Measurements from ENCODE around the gene IRAK2.

The IRAK2 gene

GRCh38 chr3:10223676-10224639, 59.2 kb downstream of the IRAK2 start:
- DNase-seq (ENCODE audit: low spot score): no peak

DNA sequence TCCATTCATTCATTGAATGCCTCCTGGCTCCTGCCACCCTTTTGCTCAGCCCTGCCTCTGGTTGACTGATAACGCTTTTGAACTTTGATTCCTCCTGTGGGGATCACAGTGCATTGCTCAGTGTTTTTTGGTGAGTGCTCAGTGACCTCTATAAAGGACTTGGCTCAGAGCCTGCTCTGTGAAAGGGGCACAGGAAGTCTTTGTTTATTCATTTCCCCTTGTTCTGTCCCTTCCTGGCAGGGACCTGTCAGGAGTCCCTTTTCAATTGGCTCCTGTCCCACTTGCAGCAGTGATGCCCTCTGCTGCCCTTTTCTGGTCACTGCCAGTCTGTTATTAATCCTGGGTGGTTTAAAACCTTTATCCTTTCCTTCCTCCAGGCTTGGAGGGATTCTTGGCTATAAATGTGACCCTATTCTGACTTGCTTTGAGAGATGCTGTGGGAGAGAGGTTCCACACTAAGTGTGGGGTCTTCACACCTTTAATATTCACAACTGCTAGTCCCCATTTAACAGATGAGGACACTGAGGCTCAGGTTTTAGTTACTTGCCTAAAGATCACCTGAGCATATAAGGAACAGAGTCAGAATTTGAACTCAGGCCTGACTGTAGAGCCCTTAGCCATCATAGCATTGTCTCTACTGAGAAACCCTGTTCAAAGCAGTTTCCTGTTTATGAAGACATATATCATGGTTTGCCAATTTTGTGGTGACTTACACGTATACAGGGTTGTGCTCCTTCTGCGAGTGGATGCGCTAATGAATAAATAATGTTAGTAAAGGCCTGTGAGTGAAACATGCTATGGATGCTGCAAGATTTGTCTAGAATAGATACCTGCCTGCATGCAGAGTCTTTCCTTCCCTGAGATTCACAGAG, 60.3 kb downstream of the IRAK2 start:
- DNase-seq (ENCODE audit: low spot score): peak; percentile 76

- DNase-seq (ENCODE audit: low spot score): no peak
Measured at GRCh38 chr3:10226293-10226692, 61.6 kb downstream of the IRAK2 start.

DNA sequence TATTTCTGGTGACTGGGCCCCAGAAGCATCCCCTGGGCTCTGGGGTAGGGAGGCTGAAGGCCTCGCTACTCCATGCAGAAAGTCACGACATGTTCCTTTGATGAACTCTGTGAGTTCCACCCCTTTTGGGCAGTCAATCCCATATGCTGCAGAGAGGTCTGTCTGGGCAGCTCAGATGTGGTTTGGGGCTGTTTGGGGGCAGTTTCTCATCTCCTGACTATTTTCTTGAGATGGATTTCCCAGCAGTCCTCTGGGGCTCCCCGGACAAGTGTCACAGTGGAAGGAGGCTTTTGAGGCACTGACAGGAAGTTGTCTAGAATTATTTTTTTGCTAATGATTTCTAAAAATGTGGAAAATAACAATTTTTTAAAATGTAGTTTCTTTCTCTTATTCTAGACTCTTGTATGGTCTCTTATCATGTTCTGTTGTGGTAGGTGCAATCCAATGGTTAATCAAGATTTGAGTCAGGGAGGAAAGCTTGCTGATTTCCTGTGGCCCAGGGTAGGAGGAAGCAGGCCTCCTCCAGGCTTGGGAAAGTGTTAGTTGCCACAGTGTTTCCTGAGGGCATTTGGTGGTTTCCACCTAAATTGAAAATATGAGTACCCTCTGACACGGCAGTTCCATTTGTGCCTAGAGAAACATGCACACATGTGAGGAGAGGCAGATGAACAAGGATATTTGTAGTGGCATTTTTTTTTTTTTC, 63.7 kb downstream of the IRAK2 start:
- no peak for DNase-seq (ENCODE audit: low spot score)

GRCh38 chr3:10229576-10229975, 64.9 kb downstream of the IRAK2 start:
- no peak for DNase-seq (ENCODE audit: low spot score)

GRCh38 chr3:10232137-10232536, 67.4 kb downstream of the IRAK2 start:
- no peak for DNase-seq (ENCODE audit: low spot score)

DNA sequence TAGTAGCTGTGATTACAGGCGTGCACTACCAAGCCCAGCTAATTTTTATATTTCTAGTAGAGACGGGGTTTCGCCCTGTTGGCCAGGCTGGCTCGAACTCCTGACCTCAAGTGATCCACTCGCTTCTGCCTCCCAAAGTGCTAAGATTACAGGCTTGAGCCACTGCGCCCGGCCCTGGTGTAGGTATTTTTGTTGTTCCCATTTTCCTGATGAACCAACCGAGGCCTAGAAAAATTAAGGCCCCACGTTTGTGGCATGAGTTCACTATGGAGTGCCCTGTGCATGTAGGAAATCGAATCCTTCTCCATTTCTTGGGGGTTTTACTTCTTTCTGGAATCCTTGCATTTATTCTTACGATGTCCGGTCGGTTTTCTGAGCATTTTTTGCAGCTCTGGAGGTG, 69.3 kb downstream of the IRAK2 start:
- no peak for DNase-seq (ENCODE audit: low spot score)

DNA sequence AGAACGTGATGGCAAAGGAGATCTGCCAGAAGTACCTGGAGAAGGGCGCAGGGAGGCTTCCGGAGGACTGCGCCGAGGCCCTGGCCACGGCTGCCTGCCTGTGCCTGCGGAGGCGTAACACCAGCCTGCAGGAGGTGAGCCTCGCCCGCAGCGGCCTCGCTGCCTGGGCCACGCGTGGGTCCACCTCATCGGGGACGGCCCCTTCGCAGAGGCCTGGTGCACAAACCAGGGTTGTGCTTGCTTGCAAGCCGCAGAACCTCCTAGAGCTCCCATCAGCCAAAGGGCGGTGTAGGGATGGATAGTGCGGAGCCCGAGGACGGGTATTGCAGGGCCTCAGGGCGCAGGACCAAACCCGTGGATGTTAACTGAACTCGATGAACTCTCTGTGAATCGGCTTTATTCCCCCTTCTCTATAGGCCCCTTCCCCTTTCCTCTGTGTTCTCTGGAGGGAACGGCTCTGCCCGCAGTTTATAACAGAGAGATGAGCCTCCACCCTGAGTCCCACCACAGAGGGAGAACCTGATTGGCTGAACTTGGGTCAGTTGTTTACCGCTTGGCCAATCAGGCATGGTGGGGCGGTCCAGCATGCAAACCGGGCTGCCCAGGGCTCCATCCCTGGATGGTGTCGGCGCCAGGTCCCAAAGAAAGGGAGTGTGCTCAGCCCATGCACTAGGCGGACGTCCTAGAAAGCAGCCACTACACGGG, 70.0 kb downstream of the IRAK2 start:
- DNase-seq (ENCODE audit: low spot score): peak; percentile 62

DNA sequence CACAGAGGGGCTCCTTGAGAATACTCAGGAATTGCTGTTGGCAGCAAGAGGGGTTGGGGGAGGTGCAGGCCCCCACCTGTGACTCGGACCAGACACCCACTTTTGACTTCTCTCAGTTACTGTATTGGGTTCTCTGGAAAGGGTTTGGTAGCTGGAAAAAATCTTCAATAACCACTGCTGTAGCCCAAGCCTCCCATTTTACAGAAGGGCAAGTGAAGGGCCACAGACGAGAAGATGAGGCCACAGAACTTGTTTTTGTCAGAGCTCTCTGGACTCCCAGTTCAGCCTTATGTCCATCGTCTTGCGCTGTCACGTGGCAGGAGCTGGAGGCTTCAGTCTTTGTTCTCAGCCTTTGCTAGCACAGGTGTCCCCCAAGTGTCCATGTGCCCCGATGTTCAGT, 70.8 kb downstream of the IRAK2 start:
- no peak for DNase-seq (ENCODE audit: low spot score)

DNA sequence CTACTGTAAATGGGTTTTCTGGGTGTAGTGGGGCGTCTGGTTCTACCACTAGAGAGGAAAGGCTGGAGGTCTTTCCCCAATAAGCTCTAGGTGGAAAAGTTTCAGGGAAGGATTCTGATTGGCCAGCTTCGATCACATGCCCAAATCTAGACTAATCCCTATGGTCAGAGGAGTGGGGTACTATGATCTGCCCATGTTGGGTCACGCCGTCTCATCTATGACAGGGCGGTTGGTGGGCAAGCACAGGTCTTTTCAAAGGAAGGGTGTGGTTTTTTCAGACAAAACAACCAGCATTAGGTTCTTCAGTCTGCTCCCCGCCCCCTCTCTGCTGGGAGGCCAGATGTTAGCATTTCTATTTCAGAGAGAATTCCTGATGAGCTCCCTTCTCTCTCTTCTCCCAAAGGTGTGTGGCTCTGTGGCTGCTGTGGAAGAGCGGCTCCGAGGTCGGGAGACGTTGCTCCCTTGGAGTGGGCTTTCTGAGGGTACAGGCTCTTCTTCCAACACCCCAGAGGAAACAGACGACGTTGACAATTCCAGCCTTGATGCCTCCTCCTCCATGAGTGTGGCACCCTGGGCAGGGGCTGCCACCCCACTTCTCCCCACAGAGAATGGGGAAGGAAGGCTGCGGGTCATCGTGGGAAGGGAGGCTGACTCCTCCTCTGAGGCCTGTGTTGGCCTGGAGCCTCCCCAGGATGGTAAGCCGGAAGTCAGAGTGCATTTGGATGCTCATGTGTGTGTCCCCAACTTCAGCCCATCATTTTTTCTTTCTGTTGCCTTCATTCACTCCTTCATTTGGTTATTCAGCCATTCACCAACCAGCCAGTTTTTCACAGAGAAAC, 73.8 kb downstream of the IRAK2 start:
- DNase-seq (ENCODE audit: low spot score): no peak

GRCh38 chr3:10240799-10241198, 76.1 kb downstream of the IRAK2 start:
- no peak for DNase-seq (ENCODE audit: low spot score)

DNA sequence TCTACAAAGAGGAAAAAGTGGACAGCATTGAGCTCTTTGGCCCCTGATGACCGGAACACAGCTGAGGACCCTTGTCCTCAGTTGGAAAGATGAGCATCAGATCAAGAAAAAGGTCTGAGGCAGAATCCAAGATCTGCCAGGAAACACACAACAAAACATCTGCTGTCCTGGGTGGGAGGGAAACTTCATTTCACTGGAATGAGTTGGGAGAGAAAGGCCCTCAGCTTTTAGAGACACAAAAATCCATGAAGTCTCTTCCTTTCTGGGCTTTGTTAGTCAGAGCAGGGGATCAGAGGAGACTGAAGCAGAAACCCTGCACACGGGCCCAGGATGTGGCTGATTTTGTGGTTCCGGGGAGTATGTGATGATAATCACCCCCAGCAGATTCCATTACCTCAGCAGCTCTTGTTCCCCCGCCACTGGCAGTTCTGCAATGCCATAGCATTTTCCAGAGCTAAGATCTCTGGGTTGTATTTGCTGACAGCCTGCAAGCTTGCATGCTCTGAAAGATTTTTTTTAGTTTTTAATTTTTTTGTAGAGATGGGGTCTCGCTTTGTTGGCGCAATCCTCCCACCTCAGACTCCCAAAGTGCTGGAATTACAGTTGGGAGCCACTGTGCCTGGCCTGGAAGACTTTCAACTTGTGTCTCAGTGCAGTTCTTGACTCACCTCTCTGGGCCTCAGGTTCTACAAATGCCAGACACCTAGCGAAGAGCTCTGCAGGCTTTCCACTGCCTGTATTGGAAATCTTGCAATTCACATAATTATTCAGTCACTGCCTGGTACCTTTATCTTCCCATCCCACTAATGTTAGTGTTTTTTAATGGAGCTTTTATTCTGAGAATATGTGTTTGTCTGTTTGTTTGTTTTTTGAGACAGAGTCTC, 77.7 kb downstream of the IRAK2 start:
- no peak for DNase-seq (ENCODE audit: low spot score)

DNA sequence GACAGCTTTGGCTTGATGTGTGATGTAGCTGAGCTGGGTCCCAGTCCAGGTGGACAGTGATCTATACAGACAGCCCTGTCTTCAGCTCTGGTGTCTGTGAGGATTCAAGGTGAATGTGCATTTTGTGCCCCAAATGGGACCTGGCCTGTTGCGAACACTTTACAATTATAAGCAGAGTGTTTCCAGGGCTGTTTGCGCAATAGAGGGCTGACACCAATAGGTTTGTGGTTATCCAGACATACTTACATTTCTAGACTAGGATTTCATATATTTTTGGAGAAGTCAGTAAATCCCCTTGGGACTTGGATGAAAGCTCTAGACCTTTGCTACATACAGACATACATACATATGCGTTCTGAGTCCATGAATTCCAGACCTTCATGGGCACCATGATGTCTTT, 79.3 kb downstream of the IRAK2 start:
- DNase-seq (ENCODE audit: low spot score): no peak

- no peak for DNase-seq (ENCODE audit: low spot score)
Measured at GRCh38 chr3:10245081-10245712, 80.5 kb downstream of the IRAK2 start.

- no peak for DNase-seq (ENCODE audit: low spot score)
Measured at GRCh38 chr3:10247679-10248183, 83.0 kb downstream of the IRAK2 start.

DNA sequence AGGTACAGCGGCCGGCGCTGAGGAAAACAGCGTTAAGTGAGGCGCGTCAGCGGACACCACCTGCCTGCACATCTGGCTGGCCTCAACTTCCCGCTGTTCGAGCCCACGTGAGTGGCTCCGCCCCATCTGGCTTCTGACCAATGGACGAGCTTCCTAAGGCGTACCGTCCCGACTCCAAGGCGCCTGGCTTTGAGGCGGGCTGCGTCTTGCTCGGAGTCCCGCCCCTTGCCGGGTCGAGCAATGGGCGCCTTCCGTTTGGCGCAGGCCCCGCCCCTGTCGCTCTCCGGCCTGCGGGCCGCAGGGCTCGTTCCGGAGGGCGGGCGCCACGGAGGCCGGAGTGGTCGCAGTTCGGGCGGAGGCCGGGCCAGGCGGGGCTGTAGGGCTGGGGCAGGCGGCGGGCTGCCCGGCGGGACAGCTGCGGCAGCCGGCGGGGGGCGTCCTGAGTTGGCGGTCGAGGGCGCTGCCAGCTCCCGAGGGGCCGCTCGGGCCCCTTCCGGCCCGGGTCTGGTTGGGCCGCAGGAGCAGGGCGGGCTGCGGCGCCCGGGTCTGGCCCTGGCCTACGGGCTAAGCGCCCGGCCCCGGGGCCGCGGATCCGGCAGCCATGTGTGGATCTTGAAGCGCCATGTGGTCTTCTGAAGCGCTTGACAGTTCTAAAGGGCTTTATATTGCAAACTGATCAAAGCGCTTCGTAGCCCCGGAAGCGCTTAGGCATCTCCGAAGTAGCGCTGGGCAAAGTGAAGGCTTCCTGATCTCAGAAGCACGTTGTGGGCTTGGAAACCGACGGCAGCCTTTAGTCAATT, 83.7 kb downstream of the IRAK2 start, which contains the start of gene TATDN2:
TATDN2 (plus strand) TSS at position 276 of the 800 bp plus-strand sequence. CDS start 742 bp downstream, outside the sequence.
- DNase-seq (ENCODE audit: low spot score): peak; percentile 100

- peak; percentile 37 for DNase-seq (ENCODE audit: low spot score)
Measured at GRCh38 chr3:10248984-10249748, 84.4 kb downstream of the IRAK2 start.
